ENCODE results near the gene SNAP25.

SNAP25 gene

DNA sequence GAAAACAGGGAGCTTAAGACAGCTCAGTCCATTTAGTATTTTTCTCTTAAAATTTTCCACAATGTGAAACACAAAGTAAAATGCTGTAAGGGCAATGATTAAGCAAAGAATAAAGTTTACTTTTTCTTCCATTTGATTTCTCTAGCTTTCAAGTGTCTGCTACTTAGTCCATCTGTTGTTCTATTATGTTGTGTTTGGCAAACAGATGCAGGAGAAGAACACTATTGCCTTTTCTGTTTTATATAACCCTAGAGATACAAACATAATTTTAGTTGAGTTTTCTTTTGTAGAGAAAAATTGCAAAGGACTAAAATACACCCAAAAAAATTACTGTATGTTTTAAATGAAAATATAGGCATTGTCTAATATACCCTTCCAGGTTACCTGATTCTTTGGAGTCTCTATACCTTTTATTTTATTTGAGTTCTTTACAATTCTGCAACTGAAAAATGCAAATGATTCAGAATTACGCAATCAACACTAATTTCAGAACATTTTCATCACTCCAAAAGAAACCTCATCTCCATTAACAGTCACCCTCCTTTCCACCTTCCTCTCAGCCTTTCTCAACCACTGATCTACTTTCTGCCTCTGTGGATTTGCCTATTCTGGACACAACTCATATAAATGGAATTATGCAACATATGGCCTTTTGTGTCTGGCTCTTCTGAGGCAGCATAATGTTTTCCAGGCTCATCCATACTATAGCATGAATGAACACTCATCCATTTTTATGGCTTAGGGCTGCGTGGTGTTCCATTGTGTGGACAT lies 118.5 kb downstream of the SNAP25 start:
- DNase-seq, result no peak

DNA sequence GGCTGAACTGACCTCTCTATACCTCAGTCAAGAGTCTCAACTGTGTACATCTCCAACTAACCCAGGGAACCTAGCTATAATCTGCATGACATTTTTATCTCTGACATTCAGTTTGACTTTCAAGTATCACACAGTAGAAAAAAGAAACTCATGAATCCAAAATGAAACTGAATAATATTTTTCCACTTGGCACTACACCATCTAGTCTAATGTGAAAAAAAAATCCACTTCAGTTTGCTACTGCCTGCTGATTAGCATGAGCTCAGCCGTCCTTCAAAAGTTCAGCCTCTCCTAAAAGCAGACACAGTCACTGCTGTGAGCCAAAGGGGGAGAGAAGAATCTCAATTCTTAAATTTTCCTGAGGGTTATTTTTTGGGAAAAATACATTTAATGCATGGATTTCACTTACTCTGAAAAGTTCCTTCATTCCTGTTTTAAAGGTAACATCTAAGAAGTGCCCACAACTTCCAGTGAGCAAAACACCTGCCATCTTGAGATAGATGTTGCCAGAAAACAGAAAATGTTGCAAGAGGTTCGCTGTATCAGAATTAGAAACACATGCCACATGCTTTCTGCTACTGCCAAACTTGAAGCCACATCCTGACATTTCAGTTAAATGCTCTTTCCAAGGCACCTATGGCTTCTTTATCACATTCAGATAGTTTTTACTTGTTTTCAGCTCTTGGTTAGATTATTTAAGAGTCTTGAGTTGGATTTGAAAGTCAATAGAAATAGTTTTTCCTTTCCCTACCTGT lies 120.0 kb downstream of the SNAP25 start:
- DNase-seq, result no peak

DNA sequence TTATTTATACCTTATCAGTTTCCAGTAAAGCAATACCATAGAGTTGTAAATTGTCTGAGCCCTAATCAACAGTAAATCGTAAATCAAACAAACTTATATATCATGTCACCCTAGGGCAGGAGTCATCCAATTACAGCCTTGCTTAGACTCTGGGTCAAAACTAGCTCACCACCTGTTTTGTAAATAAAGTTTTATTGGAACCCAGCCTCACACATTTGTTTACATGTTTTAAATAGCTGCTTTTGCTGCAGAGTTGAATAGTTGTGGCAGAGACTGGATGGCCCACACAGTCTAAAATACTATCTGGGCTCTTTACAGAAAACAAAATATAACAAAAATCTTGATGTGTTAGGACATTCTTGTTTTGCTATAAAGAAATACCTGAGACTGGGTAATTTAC lies 121.0 kb downstream of the SNAP25 start:
- no peak for DNase-seq

DNA sequence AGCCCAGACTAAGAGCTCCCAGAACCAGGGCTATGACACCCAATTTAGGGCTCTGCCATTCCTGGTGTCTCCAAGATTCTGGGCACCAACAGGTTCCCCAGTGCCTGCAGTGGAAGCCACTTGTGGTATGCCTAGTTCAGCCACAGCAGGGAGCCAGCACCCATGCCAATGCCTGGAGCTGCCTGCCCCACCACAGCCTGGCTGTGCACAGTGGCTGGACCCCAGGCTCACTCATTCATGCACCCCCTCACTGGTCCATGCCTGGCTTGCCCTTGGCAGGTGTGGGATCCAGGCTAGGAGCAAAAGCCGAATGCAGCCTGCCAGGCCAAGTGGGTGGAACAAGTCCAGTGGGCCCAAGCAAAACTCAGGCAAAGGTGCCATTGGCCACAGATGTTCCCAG lies 123.5 kb downstream of the SNAP25 start:
- no peak for DNase-seq

DNA sequence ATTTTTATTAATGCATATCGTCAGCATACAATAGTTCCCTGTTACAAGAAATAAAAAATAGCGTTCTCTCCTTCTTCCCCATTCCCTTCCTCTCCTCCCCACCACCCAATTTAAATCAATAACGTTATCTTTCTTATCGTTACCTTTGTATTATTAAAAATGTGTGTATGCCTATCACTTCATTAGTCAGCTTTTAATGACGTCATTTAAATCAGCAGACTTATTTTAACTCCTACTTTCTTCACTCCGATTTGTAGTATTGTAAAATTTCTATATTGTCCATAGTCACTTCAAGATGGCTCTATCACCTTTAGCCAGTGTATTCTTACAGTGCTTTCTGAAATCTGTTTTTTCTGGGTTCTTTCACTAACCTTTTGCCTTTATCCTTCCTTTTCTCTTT lies 126.3 kb downstream of the SNAP25 start:
- no peak for DNase-seq

DNA sequence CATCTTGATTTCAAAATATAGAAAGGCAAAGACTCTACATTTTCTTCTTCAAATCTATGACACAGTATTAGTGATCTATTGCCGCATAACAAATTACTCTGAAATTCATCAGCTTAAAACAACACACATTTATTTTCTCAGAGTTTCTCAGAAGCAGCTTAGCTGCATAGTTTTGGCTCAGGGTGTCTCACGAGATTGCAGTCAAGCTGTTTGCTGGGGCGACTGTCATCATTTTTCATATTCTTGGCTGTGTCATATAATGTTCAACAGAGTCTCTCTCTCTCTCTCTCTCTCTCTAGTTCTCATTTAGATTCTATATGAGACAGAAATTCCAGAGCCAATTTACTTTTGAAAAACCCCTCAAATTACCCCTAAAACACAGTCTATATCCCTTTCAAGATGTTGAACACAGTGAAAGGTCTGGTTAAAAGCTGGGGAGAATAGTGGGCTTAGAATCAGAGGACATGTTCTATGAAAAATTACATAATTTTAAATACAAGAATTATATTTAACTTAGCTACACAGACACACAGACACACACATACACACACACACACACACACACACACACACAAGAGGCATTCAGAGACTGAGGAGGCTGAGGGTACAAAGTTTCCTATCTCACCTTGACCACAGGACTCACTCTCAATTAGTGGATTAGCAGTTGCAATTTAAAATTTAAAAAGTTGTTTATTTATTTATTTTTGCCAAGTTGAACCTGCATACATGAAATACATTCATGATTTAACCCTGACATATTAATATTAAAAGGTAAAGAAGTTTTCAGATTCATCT lies 128.7 kb downstream of the SNAP25 start:
- DNase-seq, result no peak

DNA sequence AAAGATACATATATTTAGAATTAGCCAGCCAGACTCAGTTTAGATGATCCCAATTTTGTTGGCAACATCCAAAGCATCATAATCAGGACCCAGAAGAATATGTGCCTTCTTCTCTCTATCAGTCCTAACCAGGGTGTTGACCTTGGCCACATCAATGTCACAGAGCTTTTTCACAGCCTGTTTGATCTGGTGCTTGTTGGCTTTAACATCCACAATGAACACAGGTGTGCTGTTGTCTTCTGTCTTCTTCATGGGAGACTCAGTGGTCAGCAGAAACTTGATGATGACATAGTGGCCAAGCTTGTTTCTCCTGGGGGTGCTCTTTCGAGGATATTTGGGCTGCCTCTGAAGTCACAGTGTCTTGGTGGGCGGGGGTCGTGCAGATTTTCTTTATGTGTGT lies 130.5 kb downstream of the SNAP25 start:
- DNase-seq, result no peak

DNA sequence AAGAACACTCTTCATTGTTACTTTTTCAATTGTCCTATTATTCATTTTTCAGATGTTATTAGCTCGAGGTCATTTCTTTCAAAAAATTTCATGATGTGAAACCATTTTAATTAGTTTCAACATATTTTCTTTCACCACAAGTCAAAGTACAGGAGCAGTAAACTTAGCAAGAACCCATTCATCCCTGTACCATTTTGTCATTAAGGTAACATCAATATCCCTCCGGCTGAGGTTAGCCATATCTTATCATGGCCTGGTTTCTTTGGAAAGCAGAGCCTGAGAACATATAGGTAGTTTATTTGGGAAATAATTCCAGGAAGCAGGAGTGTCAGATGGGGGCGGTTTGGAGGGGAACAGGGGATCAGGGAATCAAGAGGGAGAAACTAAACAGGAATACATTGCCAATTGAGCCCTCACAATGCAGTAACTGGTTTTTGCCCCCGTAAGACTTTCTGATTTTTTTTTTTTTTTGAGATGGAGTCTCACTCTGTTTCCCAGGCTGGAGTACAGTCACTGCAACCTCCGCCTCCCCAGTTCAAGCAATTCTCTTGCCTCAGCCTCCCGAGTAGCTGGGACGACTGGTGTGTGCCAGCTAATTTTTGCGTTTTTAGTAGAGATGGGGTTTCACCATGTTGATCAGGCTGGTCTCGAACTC lies 131.7 kb downstream of the SNAP25 start:
- no peak for DNase-seq

DNA sequence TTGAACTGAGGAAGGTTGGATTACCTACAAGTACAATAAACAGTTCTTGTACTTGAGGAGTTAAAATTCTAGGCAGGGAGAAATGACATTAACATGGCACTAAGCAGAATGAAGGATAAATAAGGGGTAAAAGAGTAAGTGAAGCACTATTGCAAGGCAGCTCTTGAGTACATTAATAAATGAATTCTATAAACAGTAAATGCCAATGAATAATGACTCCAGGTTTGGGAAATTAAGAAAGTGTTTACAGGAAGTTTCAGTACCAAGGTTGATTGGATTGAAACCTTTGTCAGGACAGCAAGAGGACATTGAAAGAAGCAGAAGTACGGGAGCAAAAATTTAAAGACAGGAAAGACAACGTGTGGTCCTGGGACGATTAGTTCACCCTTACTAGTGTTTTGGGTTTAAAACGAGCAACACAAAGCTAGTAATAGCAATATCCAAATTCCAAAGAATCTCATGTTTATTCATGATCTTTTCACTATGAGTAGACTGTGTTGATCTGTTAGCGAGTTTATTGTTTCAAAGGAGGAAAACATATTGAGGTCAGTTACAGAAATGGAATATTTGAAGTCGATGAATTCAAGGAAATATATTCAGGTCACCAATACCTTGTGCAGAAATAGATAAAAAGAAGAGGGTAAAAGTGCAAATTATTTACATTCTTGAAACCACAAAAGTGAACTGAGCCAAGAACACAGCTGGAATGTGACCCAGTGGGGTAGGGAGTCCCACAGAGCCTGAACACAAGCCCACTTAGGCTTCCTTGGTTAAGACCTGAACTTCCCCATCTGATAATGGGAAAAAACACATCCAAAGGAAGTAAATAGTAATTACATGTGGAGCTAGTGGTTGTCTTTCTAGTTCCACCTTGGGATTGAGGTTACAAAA lies 134.5 kb downstream of the SNAP25 start:
- no peak for DNase-seq

DNA sequence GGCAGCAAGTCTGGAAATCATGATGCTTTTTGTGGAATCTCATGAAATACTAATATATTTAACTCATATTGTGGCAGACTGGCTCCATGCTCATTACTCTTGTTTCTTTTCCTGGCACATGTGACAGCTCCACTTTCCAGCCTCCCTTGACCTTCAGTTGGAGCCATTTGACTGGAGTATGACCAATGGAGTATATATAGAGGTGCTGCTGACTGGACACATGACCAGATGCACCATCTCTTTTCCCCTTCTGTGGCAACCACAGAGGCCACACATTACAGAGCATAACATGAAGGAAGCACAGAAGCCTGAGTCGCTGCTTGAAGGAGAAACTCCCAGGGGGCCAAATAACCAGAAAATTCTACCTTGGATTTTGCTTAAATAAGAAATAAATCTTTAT lies 138.0 kb downstream of the SNAP25 start:
- DNase-seq, result no peak

Measured in GDM1 (cell line).